Measurements from ENCODE around the gene TBX10.
"Not testable (repeated sequence)": the region's sequence is repeated elsewhere in the genome, so short reads cannot be mapped to it uniquely, and the experiment has no call there.

Gene TBX10

DNA sequence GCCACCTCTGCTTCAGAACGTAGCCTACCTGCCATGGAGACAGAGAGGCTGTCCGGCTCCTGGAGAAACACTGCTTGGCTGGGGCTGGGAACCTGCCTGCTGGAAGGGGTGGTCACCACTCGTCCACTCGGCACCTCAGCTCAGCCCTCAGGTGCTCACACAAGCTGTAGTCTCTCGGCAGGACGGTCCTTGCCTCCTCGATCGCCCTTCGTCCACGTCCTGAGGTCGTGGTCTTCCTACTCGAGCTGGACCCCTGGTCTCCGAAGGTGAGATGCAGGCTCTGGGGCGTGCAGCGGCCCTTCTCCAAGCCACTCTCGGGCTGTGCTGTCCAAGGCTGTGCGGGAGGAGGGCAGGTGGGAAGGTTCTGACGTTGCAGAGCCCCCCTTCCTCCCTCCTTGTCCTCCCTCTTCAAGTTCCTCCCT is at the start of gene TBX10:
Gene TBX10 (minus strand): TSS at position 326 of the 422 bp plus-strand sequence. CDS start 291 bp downstream, at position 35.
- no peak for DNase-seq

DNA sequence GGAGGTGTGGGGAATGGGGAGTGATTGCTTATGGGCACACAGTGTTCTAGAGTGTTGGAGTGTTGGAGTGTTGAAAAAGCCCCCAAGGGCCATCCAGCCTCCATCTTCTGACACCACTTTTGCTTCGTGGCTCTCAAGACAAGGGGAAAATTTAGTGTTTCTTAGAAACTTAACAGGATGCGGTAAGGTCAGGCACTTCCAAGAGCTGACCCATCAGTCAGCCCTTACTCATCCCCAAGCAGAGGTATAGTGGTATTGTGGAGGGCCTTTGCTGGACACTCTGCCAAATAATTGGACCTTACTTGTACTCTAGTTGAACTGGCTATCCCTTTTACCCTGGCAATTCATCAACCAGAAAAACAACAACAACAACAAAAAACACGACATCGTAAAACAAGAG is 49.6 kb upstream of the TBX10 start:
- no peak for DNase-seq

DNA sequence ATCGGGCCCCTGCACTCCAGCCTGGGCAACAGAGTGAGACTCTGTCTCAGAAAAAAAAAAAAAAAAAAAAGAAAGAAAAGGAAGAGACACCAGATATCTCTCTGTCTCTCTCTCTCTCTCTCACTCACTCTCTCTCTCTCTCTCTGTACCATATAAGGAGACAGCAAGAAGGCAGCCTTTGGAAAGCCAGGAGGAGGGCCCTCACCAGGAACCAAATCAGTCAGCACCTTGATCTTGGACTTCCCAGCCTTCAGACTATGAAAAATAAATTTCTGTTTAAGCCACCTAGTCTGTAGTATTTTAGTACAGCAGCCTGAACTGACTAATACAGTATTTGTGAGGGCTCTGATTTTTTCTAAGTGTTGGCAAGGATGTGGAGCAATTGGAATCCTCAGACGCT is 48.4 kb upstream of the TBX10 start:
- no peak for DNase-seq

DNA sequence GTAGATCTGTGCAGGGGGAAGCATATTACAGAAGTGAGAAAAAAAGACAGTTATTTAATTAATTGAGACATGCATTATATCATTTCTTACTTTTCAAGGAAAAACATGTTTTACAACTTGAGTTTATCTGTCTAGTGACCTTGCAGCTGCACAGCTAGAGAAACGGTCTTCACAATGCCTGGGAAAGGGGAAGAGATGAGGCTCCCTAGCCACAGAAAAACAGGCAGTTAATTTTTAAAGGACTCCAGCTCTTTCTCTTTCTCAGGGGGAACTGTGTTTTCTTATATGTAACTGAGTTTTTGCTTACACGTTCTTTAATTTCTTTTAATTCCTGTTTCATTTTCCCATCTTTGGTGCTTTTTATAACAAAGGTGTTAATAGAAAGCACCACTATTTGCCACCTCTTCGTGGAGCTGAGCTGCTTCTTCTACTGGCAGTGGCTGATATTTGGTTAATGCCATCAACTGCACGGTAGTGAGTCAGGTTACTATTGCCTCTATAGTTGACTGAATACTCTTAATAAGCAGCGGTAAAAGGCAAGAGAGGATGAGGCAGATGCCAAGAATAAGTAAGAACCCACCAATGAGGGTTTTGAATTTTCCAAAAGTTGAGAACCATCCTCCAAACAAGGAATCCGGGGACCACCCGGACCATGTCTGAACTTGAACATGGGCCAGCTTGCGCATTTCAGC is 46.2 kb upstream of the TBX10 start:
- not testable (repeated sequence) for DNase-seq

DNA sequence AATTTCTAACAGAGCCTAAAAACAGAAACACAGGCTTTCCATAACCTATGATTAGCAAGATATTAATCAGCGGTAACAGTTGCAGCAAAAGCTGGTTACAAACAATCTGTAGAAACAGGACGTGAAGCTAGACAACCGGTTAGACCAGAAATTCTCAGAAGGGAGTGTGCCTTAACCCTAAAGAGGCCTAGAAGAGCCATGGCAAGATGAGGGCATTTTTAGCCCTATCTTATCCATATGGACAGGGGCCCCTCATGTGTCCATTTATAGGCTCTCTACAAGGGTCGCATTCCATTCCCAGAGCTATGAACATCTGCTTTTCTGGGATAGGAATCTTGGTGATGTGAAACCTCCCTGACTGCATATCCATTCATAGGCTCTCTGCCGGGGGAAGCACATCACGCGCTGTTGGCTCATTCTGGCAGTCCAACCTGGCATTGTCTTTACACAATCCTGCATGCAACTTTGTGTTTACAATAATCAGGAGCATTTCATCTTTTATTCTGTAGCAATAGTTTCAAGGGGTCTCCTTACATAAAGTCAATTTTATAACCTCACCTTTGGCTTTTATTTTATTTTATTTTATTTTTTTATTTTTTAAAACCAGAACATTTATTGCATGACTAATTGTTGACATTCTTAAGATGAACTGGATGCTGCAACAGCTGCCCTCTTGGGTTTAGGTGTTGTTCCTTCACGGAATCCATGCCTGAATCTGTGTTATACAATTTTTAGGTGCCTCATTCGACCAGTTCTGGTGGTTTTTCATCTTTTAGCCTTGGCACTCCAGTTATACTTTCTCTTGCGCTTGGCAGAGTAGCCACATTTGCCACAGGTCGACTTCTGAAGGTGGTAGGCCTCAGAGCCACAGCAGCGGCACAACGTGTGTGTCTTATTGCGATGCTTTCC is 42.8 kb upstream of the TBX10 start:
- not testable (repeated sequence) for DNase-seq

DNA sequence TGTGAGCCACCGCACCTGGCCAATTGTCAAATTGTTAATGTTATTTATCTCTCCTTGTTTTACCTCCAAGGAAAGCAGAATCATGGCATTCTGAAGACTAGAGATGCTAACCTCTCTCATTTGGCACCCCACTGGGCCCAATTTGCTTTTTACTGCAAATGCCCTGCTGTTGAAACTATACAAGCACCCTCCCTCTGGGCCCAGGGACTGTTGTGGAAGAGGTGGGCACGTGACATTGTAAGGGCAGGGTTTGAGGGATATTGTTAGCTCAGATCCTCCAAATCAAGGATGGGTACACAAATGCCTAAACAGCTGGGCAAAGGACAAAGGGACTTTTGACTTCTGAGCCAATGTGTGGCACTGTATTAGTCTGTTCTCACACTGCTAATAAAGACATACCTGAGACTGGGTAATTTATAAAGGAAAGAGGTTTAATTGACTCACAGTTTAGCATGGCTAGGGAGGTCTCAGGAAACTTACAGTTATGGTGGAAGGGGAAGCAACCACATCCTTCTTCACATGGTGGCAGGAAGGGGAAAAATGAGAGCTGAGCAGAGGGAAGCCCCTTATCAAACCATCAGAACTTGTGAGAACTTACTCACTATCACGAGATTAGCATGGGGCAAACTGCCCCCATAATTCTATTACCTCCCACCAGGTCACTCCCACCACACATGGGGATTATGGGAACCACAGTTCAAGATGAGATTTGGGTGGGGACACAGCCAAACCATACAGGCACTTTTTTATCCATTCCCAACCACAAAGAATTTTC is 41.3 kb upstream of the TBX10 start:
- DNase-seq = no peak

DNA sequence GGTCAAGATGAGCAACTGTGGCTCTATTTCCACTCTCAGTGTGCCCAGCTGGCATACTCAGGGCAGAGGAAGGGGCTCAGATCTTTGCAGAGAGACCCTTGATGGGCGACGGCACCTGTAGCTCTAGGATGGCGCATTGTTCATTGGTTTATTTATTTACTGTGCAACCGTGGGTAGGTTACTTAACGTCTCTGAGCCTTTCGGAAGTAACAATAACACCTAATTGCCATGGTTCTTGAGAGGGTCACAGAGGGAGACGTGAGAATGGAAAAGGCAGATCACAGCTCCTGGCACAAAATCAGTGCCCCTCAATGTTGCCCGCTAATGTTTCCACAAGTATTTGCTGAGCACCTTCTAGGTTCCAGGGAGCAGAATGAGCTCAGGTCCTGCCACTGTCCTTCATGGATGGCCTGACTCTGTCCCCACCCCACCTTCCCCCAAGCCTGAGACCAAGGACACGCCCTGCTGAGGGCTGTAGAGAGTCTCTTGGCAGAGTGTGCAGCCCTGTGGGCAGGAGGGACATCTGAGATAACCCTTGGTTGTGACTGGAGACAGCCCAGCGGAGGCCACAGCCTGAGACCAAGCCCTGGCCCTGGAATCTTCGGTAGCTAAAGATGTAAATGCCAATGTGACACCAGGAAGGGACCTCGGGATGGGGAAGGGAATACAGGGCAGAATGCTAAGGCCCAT is 35.6 kb upstream of the TBX10 start:
- no peak for DNase-seq

DNA sequence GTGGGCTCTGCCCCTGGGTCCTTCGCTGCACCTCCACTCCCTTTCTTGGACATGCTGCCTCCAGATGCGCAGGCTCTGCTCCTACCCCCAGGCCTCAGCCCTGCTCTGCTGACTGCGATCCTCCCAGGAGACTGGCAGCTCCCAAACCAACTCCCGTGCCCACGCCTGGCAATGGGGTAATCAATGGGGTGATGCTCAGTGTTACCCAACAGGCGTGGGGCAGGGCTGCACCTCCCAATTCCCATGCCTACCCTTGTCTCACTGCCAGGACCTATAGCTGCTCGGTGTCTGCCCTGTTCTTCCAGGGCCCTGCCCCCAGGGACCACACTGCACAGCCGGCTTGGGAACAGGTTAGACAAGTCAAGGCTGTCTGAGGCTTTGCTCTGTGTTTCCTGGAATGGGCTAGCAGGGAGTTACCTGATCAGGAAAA is 34.9 kb upstream of the TBX10 start, which contains the start of gene ALDH3B2:
Gene ALDH3B2 (minus strand): TSS at position 182 of the 430 bp plus-strand sequence. CDS start 7,688 bp downstream, outside the sequence.
- DNase-seq = no peak

DNA sequence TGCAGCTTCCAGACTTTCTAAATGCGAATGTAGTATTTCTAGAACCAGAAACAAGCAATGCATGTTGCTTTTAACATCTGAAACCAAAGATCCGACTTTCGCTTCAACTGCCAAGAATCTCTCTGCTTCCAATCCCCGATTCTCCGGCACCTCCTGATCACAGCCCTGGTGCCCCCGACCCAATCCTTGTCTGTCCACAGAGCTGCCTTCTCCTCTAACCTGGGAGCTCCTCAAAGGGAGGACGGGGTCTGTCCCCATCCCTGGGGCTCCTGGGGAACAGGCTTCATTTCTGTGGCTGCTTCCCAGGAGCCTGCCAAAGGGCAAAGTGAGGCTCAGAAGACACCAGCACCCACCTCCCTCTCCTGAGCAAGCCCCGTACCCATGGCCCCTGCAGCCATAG is 34.3 kb upstream of the TBX10 start:
- DNase-seq = no peak

DNA sequence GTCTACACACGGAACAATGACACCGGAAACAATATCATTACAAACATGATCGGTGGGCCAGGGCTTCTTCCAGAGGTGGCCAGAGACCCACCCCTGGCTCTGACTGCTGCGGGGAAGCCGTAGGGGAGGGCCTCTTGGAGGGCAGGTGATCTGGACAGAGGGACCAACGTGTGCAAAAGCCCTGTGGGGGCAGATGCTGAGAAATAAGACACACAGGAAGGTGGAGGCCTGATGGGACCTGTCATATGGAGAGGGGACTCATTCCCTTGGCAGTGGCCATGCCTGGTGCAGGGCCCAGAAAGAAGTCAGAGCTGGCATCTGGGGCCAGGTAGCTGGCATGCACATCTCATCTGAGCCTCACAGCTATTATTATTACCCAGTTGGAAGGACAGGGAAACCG is 33.8 kb upstream of the TBX10 start:
- no peak for DNase-seq

DNA sequence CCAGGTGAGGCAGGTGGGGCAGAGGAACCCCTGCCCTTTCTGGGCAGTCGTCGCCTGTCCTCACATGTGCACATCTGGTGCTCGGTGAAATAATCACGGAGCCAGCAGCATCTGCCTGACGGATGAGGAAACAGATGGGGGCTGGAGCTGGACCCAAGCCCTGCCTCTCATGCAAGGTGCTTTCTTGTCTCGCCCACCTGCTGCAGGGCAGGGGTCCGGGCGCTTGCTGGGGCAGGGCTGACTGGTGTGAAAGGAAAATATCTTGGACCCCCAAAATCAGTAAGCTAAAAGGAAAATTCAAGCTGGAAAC is 31.6 kb upstream of the TBX10 start:
- no peak for DNase-seq

DNA sequence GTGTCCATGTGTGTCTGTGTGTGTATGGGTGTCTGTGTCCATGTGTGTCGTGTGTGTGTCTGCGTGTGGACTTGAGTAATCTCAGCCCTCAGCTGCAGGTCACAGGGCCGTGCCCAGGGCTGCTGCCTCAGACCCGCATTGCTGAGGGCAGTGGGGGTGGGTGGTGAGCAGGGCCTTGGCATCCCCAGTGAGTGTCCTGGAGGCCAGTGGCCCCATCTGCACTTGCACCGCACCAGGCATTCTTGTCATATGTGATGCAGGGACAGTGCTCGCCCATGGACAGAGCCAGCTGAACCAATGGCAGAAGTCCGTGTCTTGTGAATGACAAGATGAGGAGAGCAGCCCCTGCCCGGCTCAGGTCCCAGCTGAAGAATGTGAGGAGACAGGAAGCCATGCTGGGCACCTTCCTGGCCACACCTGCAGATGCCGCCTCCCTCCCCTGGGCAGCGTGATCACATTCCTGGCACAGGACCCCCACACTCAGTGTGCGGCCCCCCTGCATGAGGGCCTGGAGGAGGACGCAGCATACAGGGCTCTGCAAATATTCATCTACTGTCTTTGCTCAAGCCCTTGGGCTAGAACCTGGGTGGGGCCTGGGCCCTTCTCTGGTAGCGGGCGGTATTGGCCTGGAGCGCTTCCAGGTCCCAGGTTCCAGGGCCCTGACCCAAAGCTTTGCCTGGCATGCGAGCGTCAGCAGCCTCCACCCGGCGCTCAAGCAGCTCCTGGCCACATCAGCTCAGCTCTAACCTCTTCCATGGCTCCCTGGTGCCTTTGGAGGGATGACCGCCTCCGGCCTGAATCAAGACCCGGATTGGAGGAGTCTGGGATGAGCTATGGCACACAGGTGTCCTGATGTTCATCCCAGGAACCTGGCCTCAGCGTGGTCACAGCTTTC is 31.0 kb upstream of the TBX10 start:
- DNase-seq = no peak

DNA sequence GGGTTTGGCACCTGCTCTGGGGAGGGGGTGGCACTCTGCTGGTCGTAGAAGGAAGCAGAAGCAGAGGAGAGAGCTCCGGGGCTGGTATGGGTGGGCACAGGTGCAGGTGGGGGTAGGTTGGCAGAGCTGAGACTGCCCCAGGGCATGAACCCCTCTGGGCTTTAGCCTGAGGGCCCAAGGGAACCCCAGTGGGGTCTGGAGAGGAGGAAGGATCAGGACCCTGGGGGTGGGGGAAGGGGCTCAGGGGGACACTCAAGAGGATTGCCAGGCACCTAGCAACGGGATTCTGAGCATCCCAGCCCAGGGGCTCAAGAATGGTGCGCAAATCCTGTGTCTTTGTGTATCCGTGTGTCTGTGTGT is 28.6 kb upstream of the TBX10 start:
- no peak for DNase-seq

DNA sequence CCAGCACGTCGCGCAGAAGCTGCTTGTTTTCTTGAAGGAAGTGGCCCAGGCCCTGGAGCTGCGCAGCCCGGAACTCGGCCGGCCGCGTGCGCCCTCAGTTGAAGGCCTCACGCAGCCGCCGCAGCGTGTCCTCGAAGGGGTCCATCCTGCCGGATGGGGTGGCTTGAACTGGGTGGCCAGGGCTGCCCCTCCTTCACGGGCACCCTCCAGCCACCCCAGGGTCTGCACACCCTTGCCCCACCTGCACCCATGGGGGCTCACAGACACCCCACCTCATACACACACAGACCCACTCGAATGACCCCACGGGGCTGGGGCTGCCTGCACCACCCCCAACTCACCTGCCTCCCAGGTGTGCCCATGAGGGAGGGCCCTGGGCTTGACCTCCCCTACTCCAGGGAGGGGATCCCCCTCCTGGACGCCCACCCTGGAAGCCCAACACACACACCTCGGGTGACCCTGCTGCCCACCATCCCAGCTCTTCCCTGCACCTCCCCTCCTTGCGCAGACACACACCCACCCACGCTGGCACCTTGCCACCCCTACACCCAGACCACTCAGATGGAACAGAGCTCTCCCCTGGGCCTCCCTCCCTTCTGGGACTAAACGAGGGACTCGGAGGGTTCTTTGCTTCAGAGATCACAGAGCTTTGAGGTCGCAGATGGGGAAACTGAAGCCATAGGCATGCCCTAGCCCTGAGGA is 28.1 kb upstream of the TBX10 start:
- DNase-seq = no peak

DNA sequence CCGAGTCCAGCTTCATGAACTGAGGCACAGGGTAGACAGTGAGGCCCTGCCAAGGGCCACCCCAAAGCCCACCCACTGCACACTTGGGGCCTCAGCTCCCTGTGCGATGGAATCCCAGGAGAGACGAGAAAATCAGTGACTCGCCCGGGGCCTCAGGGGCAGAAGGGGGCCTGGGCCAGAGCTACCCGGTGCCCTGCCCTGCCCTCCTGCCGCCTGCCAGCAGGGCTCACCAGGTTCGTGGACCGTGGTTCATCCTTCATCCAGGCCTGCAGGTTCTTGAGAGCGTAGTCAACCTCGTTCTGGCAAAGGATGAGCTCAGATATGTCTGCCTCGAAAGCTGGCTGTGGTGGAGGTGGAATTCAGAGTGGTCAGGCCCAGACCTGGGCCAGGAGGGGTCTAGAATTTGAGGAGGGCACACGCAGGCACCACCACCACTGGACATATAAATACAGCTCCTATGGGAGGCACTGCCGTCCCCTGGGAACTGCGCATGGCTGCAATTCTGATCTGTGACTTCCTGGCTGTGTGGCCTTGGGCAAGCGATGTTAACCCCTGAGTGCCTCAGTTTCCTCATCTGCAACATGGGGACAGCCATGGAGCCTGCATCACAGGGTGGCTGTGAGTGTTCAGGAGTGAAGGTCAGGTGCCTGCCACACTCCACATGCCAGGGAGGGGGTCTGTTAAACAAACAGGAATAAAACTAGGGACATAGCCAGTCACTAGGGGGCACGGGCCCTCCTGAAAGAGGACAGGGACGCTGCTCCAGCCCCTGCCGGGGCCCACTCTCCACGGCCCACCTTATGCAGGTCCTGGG is 27.3 kb upstream of the TBX10 start:
- no peak for DNase-seq

DNA sequence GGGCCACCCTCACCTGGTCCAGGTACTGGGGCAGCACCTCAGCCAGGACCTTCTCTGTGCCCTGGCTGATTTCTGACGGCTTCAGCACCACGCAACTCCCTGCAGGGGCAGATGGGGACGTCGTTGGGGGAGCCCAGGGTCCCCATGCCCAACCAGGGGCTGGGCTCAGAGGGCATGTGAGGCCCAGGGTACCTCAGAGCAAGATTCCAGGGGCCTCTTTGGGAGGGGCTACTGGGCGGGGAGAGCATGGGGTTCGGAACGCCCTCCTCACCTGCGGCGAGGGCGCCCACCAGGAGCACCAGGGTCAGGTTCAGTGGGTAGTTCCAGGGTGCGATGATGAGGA is 26.7 kb upstream of the TBX10 start:
- DNase-seq = no peak

DNA sequence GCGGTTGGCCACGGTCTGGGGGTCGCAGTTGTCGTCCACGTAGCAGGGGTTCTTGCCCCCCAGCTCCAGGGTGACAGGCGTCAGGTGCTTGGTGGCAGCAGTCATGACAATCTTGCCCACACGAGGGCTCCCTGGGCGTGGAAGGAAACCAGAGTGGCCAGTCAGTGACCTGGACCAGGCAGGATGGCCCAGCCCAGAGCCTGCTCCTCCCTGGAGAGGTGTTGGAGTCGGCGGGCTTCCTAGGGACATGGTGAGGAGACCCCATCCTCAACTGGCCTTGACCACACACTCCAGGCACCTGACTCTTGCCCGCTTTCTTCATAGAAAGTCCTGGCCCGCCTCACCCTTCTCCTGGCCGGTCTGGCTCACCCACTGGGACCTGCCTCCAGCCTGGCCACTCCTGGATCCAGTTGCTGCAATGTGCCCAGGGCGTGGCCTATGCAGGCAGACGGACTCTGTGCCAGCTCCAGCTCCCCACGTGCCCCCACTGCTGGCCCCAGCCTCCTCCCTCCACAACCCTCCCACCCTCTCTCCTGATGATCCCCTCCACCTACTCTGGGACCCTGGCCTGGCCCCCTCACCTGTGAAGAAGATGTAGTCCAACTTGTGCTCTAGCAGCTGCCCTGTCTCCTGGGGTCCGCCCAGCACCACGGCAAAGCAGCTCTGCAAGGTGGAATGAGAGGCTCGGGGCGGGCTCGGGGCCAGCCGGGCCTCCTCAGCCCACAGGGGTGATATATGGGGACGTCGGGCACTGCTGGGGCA is 26.2 kb upstream of the TBX10 start:
- DNase-seq = no peak

DNA sequence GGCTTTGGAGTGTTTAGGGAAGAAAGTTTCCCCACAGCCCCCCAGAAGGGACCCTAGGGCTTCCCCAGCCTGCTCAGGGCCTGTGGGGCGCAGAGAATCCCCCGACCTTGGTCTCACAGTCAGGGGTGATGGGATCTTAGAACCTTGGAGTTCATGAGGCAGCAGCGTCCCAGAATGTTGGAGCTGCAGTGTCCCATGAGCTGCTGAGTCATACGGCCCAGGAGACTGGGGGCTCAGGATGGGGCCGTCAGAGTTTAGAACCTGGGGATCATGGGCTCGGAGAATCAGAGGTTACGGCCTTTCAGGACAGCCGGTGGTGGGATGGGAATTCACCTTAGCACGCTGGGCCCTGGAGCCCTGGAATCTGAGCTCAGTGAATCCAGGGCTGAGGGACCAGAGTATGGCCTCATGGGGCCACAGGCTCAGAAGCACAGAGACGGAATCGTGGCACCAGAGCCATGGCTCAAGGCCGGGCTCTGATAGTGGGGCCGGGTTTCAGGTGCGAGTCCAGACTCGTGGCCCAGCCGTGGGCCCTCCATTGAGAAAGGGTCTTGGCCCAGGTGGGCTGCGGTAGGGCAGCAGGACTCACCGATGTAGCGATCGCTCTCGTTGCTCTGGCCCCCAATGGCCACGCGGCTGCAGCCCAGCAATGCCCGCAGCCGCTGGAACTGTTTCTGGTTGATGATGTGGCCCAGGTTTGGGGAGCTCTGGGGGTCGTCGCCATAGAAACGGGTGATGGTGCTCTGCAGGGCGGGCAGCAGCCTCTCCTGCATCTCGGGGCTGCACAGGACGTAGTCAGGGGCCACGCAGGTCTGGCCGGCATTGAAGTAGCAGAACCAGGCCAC is 25.4 kb upstream of the TBX10 start:
- no peak for DNase-seq

DNA sequence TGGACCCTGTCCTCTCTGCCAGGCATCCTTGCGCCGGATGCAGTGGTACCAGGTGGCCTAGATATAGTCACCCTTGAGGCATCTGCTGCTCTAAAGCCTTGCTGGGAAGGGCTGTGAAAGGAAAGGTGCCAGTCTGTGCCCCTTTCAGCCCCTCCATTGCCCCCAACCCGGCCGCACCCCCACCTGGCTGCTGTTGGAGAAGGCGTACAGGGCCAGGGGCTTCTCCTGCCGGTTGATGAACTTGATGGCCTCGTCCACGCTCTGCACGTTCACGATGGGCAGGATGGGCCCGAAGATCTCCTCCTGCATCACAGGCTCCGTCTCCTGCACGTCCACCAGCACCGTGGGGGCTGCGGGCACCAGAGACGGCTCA is 24.6 kb upstream of the TBX10 start:
- DNase-seq = no peak

Measured in stimulated activated CD4-positive, alpha-beta T cell treated with anti-CD3 and anti-CD28 coated beads, Interleukin-4, amount 100 ng/mL, for 1 hour (primary cell).